Ishikawa (cell line): ENCODE results near the gene ZCCHC13.
A peak's percentile ranks its signal among the peaks of the same experiment; 100 is the strongest.

Experiments used
- CEBPB ChIP-seq: IDR thresholded peaks from 2 replicates; pipeline ENCODE4 v1.6.1; 2012
- CREB1 ChIP-seq: IDR thresholded peaks from 2 replicates; pipeline ENCODE4 v1.6.1; 2012; ENCODE audit warnings: low read depth
- EGR1 ChIP-seq: IDR thresholded peaks from 2 replicates; pipeline ENCODE4 v1.6.1; 2012
- EP300 ChIP-seq: IDR thresholded peaks from 2 replicates; pipeline ENCODE4 v1.6.1; 2012; ENCODE audit warnings: borderline replicate concordance
- FOXM1 ChIP-seq: IDR thresholded peaks from 2 replicates; pipeline ENCODE4 v1.6.1; 2012; ENCODE audit warnings: low read depth, borderline replicate concordance
- NFIC ChIP-seq: IDR thresholded peaks from 2 replicates; pipeline ENCODE4 v1.6.1; 2012
- RAD21 ChIP-seq: IDR thresholded peaks from 2 replicates; pipeline ENCODE4 v1.6.1; 2012; ENCODE audit warnings: low read depth
- TAF1 ChIP-seq: IDR thresholded peaks from 2 replicates; pipeline ENCODE4 v1.6.1; 2012; ENCODE audit warnings: low read depth, mild to moderate bottlenecking
- TCF12 ChIP-seq: IDR thresholded peaks from 2 replicates; pipeline ENCODE4 v1.6.1; 2012; ENCODE audit warnings: low read depth
- TEAD4 ChIP-seq: IDR thresholded peaks from 2 replicates; pipeline ENCODE4 v1.6.1; 2012
- YY1 ChIP-seq: IDR thresholded peaks from 2 replicates; pipeline ENCODE4 v1.6.1; 2012; ENCODE audit warnings: low read depth
- ZBTB7A ChIP-seq: IDR thresholded peaks from 2 replicates; pipeline ENCODE4 v1.6.1; 2012; ENCODE audit warnings: low read depth
- TF ChIP-seq, protein P1 (sequence below): IDR thresholded peaks from 2 replicates; pipeline ENCODE4 v1.6.1; 2012
- TF ChIP-seq, protein P2 (sequence below): IDR thresholded peaks from 2 replicates; pipeline ENCODE4 v1.6.1; 2012; ENCODE audit warnings: low read depth, mild to moderate bottlenecking
- TF ChIP-seq, protein P3 (sequence below): IDR thresholded peaks from 2 replicates; pipeline ENCODE4 v1.6.1; 2012

Gene ZCCHC13

DNA sequence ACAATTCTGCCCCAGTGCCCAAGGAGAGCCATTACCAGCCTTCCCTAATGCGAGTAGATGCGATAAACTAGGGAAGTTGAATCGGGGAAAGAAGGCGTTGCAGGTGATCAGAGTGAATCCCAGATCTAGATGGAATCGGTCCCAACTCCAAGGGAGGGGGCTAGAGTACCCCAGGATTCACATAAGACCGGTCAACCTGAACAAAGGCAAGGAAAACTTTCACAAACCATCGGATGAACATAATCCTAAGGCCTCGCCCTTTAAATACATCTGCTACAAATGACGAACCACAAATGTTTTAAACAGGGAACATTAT lies 11.2 kb upstream of the ZCCHC13 start:
- TF ChIP-seq FOXM1 (no peak), EP300 (no peak), YY1 (no peak)

DNA sequence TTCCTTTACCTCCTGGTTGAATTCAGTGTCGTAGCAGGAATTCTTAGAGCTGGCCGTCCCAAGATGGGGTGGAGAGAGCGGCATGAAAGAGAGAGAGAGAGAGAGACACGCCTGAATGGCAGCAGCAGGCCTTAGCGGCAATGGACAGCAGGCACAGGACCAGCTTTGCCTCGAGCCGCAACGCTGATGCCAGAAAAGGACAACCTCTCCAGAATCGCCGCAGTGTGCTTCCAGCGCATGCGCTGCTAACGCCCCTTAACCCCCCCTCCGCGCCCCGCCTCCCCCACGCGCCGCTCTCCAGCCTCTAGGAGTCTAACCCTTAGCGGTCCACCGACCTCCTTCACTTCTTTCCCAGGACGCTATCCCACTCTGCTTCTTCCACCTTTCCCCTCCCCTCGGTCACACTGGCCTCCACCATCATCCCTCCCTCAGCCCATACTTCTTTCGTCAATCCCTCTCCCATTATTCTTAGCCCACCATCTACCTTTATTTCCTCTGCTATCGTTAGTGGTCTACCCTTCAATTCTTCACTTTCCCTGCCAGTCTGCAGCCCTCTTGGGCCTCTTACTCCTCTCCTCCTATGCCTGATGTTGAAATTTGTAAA lies 10.5 kb upstream of the ZCCHC13 start:
- TF ChIP-seq, protein P1, sequence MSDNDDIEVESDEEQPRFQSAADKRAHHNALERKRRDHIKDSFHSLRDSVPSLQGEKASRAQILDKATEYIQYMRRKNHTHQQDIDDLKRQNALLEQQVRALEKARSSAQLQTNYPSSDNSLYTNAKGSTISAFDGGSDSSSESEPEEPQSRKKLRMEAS, result peak; percentile 65
- no peak for TF ChIP-seq ZBTB7A
- no peak for TF ChIP-seq FOXM1
- TF ChIP-seq CREB1, result no peak
- TF ChIP-seq EP300, result no peak
- TF ChIP-seq EGR1, result no peak
- TF ChIP-seq TAF1, result no peak
- TF ChIP-seq TCF12, result no peak
- TF ChIP-seq CEBPB, result no peak
- no peak for TF ChIP-seq TEAD4
- TF ChIP-seq YY1, result peak; percentile 64
- TF ChIP-seq NFIC, result no peak
- no peak for TF ChIP-seq RAD21
- TF ChIP-seq, protein P2, sequence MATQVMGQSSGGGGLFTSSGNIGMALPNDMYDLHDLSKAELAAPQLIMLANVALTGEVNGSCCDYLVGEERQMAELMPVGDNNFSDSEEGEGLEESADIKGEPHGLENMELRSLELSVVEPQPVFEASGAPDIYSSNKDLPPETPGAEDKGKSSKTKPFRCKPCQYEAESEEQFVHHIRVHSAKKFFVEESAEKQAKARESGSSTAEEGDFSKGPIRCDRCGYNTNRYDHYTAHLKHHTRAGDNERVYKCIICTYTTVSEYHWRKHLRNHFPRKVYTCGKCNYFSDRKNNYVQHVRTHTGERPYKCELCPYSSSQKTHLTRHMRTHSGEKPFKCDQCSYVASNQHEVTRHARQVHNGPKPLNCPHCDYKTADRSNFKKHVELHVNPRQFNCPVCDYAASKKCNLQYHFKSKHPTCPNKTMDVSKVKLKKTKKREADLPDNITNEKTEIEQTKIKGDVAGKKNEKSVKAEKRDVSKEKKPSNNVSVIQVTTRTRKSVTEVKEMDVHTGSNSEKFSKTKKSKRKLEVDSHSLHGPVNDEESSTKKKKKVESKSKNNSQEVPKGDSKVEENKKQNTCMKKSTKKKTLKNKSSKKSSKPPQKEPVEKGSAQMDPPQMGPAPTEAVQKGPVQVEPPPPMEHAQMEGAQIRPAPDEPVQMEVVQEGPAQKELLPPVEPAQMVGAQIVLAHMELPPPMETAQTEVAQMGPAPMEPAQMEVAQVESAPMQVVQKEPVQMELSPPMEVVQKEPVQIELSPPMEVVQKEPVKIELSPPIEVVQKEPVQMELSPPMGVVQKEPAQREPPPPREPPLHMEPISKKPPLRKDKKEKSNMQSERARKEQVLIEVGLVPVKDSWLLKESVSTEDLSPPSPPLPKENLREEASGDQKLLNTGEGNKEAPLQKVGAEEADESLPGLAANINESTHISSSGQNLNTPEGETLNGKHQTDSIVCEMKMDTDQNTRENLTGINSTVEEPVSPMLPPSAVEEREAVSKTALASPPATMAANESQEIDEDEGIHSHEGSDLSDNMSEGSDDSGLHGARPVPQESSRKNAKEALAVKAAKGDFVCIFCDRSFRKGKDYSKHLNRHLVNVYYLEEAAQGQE, result no peak
- TF ChIP-seq, protein P3, sequence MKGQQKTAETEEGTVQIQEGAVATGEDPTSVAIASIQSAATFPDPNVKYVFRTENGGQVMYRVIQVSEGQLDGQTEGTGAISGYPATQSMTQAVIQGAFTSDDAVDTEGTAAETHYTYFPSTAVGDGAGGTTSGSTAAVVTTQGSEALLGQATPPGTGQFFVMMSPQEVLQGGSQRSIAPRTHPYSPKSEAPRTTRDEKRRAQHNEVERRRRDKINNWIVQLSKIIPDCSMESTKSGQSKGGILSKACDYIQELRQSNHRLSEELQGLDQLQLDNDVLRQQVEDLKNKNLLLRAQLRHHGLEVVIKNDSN, result no peak

DNA sequence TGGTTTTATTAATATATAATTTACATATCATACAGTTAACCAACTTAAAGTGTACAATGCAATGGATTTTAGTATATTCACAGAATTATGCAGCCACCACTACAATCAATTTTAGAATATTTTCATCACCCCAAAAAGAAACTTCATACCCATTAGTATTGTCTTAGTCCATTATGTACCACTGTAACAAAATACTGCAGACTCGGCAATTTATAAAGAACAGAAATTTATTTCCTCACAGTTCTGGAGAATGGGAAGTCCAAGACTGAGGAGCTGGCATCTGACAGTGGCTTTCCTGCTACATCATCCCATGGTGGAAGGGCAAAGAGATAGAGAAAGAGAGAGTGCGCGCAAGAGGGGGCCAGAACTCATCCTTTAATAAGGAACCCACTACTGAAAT lies 8.9 kb upstream of the ZCCHC13 start:
- TF ChIP-seq, protein P3, result no peak
- TF ChIP-seq RAD21 (no peak), TEAD4 (no peak), CREB1 (no peak), NFIC (no peak), YY1 (no peak), TCF12 (no peak), FOXM1 (no peak), ZBTB7A (no peak), CEBPB (no peak), EP300 (no peak), TAF1 (no peak)
- TF ChIP-seq, protein P2, result no peak
- TF ChIP-seq, protein P1, result no peak

DNA sequence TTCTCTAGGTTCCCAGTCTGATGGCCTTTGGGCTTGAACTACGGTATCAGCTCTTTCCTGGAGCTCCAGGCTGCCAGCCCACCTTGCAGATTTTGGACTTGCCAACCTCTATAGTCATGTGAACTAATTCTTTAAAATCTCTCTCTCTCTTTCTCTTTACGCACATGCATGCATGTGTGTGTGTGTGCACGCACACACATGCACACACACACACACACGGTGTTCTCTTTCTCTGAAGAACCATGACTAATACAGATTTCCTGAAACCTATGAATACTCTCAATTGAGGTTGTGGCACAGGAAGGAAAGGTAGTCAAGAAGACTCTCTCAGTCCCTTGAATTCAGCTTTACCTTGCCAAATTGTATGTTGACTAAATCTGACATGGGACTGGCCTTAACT lies 6.2 kb upstream of the ZCCHC13 start:
- TF ChIP-seq FOXM1 (no peak), TAF1 (no peak), TEAD4 (no peak), YY1 (no peak), TCF12 (no peak), ZBTB7A (no peak), EGR1 (no peak), NFIC (no peak), CEBPB (no peak), RAD21 (no peak), EP300 (no peak), CREB1 (no peak)
- TF ChIP-seq, protein P1, result no peak
- TF ChIP-seq, protein P3, result no peak
- TF ChIP-seq, protein P2, result no peak
